GM18517 (cell line): ENCODE results near the gene WSB1.

ENCODE experiments used
- ATAC-seq: cut with Tn5 transposase; IDR thresholded peaks from one replicate; pipeline ENCODE4 v1.9.1; 2021; ENCODE audit warnings: mild to moderate bottlenecking, moderate library complexity; ENCODE audit not compliant: unreplicated experiment

Gene WSB1

GRCh38 chr17:27354491-27355081 lies 60.7 kb downstream of the WSB1 start:
- no peak for ATAC-seq

- ATAC-seq, result no peak
These were observed 61.5 kb downstream of the WSB1 start for GRCh38 chr17:27355419-27355818.

- no peak for ATAC-seq
These were observed 62.3 kb downstream of the WSB1 start for GRCh38 chr17:27356091-27356705.

GRCh38 chr17:27357236-27357635 lies 63.3 kb downstream of the WSB1 start:
- ATAC-seq, result no peak

- ATAC-seq, result no peak
These were observed 66.6 kb downstream of the WSB1 start for GRCh38 chr17:27360507-27360906.

- no peak for ATAC-seq
These were observed 67.8 kb downstream of the WSB1 start for GRCh38 chr17:27361695-27362094.

- no peak for ATAC-seq
These were observed 68.6 kb downstream of the WSB1 start for GRCh38 chr17:27362503-27362902.

GRCh38 chr17:27362909-27363308 lies 69.0 kb downstream of the WSB1 start:
- no peak for ATAC-seq

GRCh38 chr17:27363326-27363725 lies 69.4 kb downstream of the WSB1 start:
- no peak for ATAC-seq
